ENCODE results near the gene NBPF1. TPM values are rescaled to one million over a fixed set of nuclear protein-coding genes. Genes with fewer than 3 reads are reported as not detected.
"Not testable (repeated sequence)": the region's sequence is repeated elsewhere in the genome, so short reads cannot be mapped to it uniquely, and the experiment has no call there.

NBPF1 gene
- total and polyA plus RNA-seq, 7 experiments from 2014 or later: 7.0 to 25.7 (median 16.0) TPM

DNA sequence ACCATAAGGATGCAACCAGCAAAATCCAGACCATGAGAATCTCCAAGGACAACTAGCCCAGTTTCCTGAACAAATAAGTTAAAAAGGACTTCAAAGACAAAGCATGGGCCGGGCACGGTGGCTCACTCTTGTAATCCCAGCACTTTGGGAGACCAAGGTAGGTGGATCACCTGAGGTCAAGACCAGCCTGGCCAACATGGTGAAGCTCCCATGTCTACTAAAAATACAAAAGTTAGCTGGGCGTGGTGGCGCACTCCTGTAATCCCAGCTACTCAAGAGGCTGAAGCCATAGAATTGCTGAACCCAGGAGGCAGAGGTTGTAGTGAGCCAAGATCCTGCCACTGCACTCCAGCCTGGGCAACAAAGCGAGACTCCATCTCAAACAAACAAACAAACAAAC lies 22.6 kb upstream of the NBPF1 start:
- H3K4me3 ChIP-seq (ENCODE audit: low read length); H3K27me3 ChIP-seq (ENCODE audit: control insufficient read depth in 2 of 2, insufficient read depth in 2 of 2, low read length in 2 of 2); H3K27ac ChIP-seq (ENCODE audit: low read depth, low read length); H3K27me3 Mint-ChIP-seq; H3K4me1 ChIP-seq (ENCODE audit: control insufficient read depth in 2 of 2, insufficient read depth in 2 of 2, low read length in 2 of 2); H3K4me3 Mint-ChIP-seq; H3K4me1 Mint-ChIP-seq; H3K27ac Mint-ChIP-seq; ATAC-seq; H3K9me3 ChIP-seq (ENCODE audit: control insufficient read depth in 2 of 3, low read length in 3 of 3); H3K9me3 Mint-ChIP-seq; CTCF ChIA-PET; intact Hi-C loops (cut with micrococcal nuclease): not testable (repeated sequence)
- peak in 2 of 9 donors; percentile 4 to 24 for DNase-seq
- peaks cover 9 to 39% (median 11%) of the 10 kb centered on the region in 5 donors for H3K36me3 Mint-ChIP-seq
- POLR2A ChIA-PET: interaction anchor here (1.3 kb wide), 1 partner anchor 9 kb away, joined by 6 read pairs; no protein-coding TSS in a partner anchor
- H3K36me3 ChIP-seq (ENCODE audit: control insufficient read depth in 2 of 3, insufficient read depth in 3 of 3, low read length in 3 of 3): peaks cover 17 to 46% (median 27%) of the 10 kb centered on the region in 3 experiments

DNA sequence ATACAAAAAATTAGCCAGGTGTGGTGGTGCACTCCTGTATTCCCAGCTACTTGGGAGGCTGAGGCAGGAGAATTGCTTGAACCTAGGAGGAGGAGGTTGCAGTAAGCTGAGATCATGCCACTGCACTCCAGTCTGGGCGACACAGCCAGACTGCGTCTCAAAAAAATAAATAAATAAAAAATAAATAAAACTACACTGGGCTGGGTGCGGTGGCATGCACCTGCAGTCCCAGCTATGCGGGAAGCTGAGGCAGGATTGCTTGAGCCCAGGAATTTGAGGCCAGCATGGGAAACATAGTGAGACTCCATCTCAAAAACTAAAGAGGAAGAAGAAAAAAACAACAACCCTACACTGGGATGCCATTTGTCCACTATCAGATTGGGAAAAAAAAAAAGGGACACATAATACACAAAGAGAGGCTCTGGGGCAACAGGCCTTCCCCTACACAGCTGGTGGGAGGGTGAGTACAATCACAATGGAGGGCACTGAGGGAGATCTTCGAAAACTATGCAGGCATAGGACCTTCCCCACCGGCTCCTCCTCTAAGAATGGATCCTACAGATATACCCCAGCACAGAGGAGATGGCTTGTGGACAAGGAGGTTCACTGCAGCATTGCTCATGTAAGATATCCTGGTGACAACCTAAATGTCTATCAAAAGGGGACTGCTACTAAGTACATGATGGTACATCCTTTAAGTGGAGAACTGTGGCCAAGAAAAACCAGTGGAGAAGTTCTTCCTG lies 20.3 kb upstream of the NBPF1 start:
- POLR2A ChIA-PET: interaction anchor here (1.4 kb wide), 1 partner anchor 11 kb away, joined by 5 read pairs; no protein-coding TSS in a partner anchor
- H3K4me3 ChIP-seq (ENCODE audit: low read length); ATAC-seq; H3K27me3 ChIP-seq (ENCODE audit: control insufficient read depth in 2 of 2, insufficient read depth in 2 of 2, low read length in 2 of 2); intact Hi-C loops (cut with micrococcal nuclease); H3K4me3 Mint-ChIP-seq; H3K4me1 ChIP-seq (ENCODE audit: control insufficient read depth in 2 of 2, insufficient read depth in 2 of 2, low read length in 2 of 2); H3K9me3 Mint-ChIP-seq; H3K27ac ChIP-seq (ENCODE audit: low read depth, low read length); H3K27me3 Mint-ChIP-seq; H3K9me3 ChIP-seq (ENCODE audit: control insufficient read depth in 2 of 3, low read length in 3 of 3): not testable (repeated sequence)
- peaks cover 17 to 68% (median 41%) of the 10 kb centered on the region in 3 experiments for H3K36me3 ChIP-seq (ENCODE audit: control insufficient read depth in 2 of 3, insufficient read depth in 3 of 3, low read length in 3 of 3)
- H3K27ac Mint-ChIP-seq: peak overlapping the region in 3 of 9 donors; percentile 2 to 68 (median 36)
- peaks cover 0 to 13% (median 3%) of the 10 kb centered on the region in 7 donors for H3K4me1 Mint-ChIP-seq
- peak in 2 of 9 donors; percentile 7 to 22 for DNase-seq
- CTCF ChIA-PET: interaction anchor here (0.6 kb wide), 1 partner anchor 153 kb away, joined by 3 read pairs; no protein-coding TSS in a partner anchor
- peaks cover 16 to 55% (median 23%) of the 10 kb centered on the region in 5 donors for H3K36me3 Mint-ChIP-seq

DNA sequence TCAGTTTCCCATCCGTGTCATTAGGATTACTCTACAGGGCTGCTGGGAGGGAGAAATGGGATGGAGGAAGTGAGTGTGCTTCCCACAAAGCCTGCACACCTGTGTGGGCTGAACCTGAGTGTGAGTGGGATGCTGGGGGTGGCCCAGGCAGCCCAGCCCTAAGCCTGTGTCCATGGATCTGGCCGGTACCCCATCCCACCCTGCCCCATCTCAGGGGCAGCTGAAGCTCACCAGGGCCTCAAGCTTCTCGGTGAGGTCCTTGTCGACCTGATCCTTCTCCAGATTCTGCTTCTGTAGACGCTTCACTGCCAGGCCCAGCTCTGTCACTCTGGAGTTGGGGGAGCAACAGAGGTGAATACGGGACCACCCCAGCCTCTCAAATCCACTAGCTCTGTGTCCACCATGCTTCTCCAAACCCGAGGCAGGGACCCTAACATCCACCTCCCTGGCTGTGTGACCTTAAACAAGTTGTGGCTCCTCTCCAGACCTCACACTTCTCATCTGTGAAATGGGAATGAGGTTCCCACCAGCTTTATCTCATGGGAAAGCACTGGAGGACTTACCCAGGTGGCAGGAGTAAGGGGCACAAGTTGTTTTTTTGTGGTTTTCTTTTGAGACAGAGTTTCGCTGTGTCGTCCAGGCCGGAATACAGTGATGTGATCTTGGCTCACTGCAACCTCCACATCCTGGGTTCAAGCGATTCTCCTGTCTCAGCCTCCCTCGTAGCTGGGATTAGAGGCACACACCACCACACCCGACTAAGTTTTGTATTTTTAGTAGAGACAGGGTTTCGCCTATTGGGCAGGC lies 18.9 kb upstream of the NBPF1 start:
- H3K27me3 ChIP-seq (ENCODE audit: control insufficient read depth in 2 of 2, insufficient read depth in 2 of 2, low read length in 2 of 2); H3K27me3 Mint-ChIP-seq; H3K9me3 Mint-ChIP-seq; H3K4me1 ChIP-seq (ENCODE audit: control insufficient read depth in 2 of 2, insufficient read depth in 2 of 2, low read length in 2 of 2); H3K4me3 ChIP-seq (ENCODE audit: low read length); intact Hi-C loops (cut with micrococcal nuclease); H3K27ac ChIP-seq (ENCODE audit: low read depth, low read length); ATAC-seq; CTCF ChIA-PET; H3K4me3 Mint-ChIP-seq; H3K9me3 ChIP-seq (ENCODE audit: control insufficient read depth in 2 of 3, low read length in 3 of 3): not testable (repeated sequence)
- DNase-seq: peak in 2 of 9 donors; percentile 5 to 21
- Mint-ChIP-seq H3K27ac (peak overlapping the region in 1 of 9 donors; percentile 51), H3K4me1 (peaks cover 0 to 16% (median 3%) of the 10 kb centered on the region in 7 donors), H3K36me3 (peaks cover 17 to 68% (median 27%) of the 10 kb centered on the region in 5 donors)
- peaks cover 17 to 77% (median 41%) of the 10 kb centered on the region in 3 experiments for H3K36me3 ChIP-seq (ENCODE audit: control insufficient read depth in 2 of 3, insufficient read depth in 3 of 3, low read length in 3 of 3)
- POLR2A ChIA-PET: interaction anchor here (0.6 to 1.4 kb wide), 2 partner anchors 12 to 157 kb away, joined by 3 to 5 read pairs; no protein-coding TSS in a partner anchor

DNA sequence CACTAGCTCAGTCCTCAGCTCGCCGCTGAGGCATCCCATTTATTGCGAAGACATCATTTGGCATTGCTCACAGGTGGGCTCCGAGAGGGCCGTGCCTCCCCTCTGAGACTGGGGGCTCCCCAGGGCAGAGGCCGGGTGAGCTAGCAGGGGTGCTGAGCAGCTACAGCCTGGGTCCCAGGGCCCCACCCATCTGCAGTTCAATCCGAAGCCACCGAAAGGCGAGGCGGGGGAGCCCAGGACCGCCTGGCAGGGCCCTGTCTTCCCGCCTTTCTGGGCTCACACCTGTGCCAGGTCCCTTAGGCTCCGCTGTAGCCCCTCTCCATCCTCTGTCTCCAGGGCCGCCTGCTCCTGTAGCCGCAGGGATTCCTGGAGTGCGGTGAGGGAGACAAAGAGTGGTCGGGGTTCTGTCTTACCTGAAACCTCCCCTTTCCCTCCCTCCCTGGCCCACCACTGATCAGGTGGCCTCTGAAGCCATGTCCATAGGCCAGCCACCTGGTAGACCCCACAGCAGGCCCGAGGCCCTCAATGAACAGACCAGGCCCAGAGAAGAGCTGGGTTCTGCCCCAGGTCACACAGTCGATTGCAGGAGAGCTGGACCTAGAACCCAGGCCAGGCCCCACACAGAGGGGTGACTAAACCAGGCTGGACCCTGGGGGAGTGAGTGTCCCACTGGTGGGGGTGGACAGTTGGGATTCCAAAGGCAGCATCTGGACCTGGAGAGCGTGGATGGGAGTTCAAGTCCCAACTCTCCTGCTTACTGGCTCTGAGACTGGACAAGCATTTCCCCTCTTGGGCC lies 18.1 kb upstream of the NBPF1 start:
- no peaks in the 10 kb centered on the region for H3K9me3 Mint-ChIP-seq
- ChIA-PET CTCF (no interaction called here), POLR2A (no interaction called here)
- Histone ChIP-seq H3K9me3 (ENCODE audit: control insufficient read depth in 2 of 3, low read length in 3 of 3) (no peaks in the 10 kb centered on the region), H3K27me3 (ENCODE audit: control insufficient read depth in 2 of 2, insufficient read depth in 2 of 2, low read length in 2 of 2) (no peaks in the 10 kb centered on the region), H3K36me3 (ENCODE audit: control insufficient read depth in 2 of 3, insufficient read depth in 3 of 3, low read length in 3 of 3) (peaks cover 17 to 76% (median 43%) of the 10 kb centered on the region in 3 experiments), H3K4me3 (ENCODE audit: low read length) (no peak overlapping the region), H3K4me1 (ENCODE audit: control insufficient read depth in 2 of 2, insufficient read depth in 2 of 2, low read length in 2 of 2) (no peaks in the 10 kb centered on the region), H3K27ac (ENCODE audit: low read depth, low read length) (no peak overlapping the region)
- H3K4me1 Mint-ChIP-seq: peaks cover 0 to 16% (median 3%) of the 10 kb centered on the region in 7 donors
- peak in 2 of 9 donors; percentile 11 to 33 for DNase-seq
- H3K27ac Mint-ChIP-seq: no peak overlapping the region
- peaks cover 17 to 70% (median 27%) of the 10 kb centered on the region in 5 donors for H3K36me3 Mint-ChIP-seq
- no peak overlapping the region for H3K4me3 Mint-ChIP-seq
- no peak for ATAC-seq
- H3K27me3 Mint-ChIP-seq: no peaks in the 10 kb centered on the region
- intact Hi-C loops (cut with micrococcal nuclease): no loop called here

DNA sequence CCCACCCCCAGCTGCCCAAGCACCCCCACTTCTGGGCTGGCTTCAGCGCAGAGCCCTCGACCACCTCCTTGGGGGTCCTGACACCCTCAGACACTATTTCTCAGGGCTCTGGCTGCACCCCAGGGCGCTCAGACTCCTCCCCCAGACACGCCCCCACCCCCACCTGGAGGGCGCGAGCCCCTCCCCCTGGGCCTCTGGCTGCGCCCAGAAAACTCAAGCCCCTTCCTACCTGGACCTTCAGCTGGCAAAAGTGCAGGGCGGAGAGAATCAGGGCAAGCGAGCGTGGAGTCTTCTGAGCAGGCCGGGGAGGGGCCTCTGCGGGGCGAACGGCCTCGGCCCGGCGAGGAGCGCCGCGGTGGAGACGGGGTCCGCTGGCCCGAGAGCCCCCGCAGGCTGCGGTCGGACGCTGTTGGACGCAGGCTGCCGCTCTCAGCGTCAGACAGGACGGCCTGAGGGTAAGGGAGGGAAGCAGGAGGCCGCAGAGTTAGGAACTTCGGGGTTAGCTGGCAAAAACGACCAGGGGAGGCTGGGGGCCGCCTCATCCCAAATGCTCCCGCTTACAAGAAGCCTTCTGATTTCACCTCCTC lies 17.4 kb upstream of the NBPF1 start:
- Mint-ChIP-seq H3K4me3 (no peak overlapping the region), H3K27me3 (no peaks in the 10 kb centered on the region), H3K36me3 (peaks cover 22 to 77% (median 34%) of the 10 kb centered on the region in 5 donors), H3K9me3 (no peaks in the 10 kb centered on the region), H3K4me1 (peaks cover 0 to 19% (median 3%) of the 10 kb centered on the region in 7 donors), H3K27ac (peak overlapping the region in 1 of 9 donors; percentile 17)
- H3K4me3 ChIP-seq (ENCODE audit: low read length): no peak overlapping the region
- H3K27ac ChIP-seq (ENCODE audit: low read depth, low read length): no peak overlapping the region
- ChIA-PET POLR2A (no interaction called here), CTCF (no interaction called here)
- no peak for ATAC-seq
- intact Hi-C loops (cut with micrococcal nuclease): no loop called here
- DNase-seq: peak in 2 of 9 donors; percentile 12 to 30
- no peaks in the 10 kb centered on the region for H3K27me3 ChIP-seq (ENCODE audit: control insufficient read depth in 2 of 2, insufficient read depth in 2 of 2, low read length in 2 of 2)
- no peaks in the 10 kb centered on the region for H3K4me1 ChIP-seq (ENCODE audit: control insufficient read depth in 2 of 2, insufficient read depth in 2 of 2, low read length in 2 of 2)
- peaks cover 17 to 83% (median 50%) of the 10 kb centered on the region in 3 experiments for H3K36me3 ChIP-seq (ENCODE audit: control insufficient read depth in 2 of 3, insufficient read depth in 3 of 3, low read length in 3 of 3)
- H3K9me3 ChIP-seq (ENCODE audit: control insufficient read depth in 2 of 3, low read length in 3 of 3): no peaks in the 10 kb centered on the region
